GM23338 (cell line): ENCODE data around the gene CT47C1.

Experiments
- EZH2 ChIP-seq: fragments of 200-600 bp; sonication (generic); IDR thresholded peaks from one replicate; pipeline ENCODE4 v1.8.0; 2017; ENCODE audit warnings: antibody characterized with exemption, mild to moderate bottlenecking, low read depth; ENCODE audit not compliant: unreplicated experiment
- TF ChIP-seq, protein P1 (sequence below), 2 experiments: fragments of 200-600 bp in 1 of 2; sonication (generic) in 1 of 2; conservative IDR thresholded peaks; 2 replicates each; pipeline versions ENCODE4 v1.5.1 to v1.6.1; 2016 to 2017; ENCODE audit warnings: antibody characterized with exemption in 2 of 2, low read depth in 2 of 2, mild to moderate bottlenecking in 2 of 2, moderate library complexity in 1 of 2

DNA sequence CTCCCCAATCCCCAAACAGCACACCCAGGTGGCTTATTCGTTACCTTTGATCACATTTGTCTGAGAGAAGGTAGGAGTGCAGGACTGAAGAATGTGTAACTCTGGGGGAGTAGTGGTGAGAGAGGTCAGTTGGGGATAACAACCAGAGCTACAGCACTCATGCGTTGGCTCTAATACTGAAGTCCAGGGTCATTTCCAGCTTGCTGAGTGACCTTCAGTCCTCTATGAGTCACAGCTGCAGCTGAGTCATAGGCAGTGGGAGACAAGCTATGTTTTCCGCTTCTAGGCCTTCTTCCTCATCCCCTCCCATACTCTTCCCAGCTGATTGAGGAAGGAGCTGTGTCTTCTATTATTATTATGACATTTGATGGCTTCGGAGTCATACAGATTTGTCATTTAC is 31.6 kb upstream of the CT47C1 start:
- TF ChIP-seq, protein P1, sequence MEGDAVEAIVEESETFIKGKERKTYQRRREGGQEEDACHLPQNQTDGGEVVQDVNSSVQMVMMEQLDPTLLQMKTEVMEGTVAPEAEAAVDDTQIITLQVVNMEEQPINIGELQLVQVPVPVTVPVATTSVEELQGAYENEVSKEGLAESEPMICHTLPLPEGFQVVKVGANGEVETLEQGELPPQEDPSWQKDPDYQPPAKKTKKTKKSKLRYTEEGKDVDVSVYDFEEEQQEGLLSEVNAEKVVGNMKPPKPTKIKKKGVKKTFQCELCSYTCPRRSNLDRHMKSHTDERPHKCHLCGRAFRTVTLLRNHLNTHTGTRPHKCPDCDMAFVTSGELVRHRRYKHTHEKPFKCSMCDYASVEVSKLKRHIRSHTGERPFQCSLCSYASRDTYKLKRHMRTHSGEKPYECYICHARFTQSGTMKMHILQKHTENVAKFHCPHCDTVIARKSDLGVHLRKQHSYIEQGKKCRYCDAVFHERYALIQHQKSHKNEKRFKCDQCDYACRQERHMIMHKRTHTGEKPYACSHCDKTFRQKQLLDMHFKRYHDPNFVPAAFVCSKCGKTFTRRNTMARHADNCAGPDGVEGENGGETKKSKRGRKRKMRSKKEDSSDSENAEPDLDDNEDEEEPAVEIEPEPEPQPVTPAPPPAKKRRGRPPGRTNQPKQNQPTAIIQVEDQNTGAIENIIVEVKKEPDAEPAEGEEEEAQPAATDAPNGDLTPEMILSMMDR (conservative IDR thresholded peaks at IDR 0.05; ENCODE audit: low read depth in 2 of 2), result no peak
- TF ChIP-seq EZH2, result no peak
